Subcutaneous abdominal adipose tissue (tissue), 5 donors: Measurements from ENCODE around the gene HTR3E.
"Not testable (repeated sequence)": the region's sequence is repeated elsewhere in the genome, so short reads cannot be mapped to it uniquely, and the experiment has no call there.

Source experiments
- H3K27ac ChIP-seq: one replicate; pipeline ENCODE4 v1.7.0; 2013; ENCODE audit warnings: low read depth, mild to moderate bottlenecking, inconsistent platforms, low read length, moderate library complexity
- H3K27me3 ChIP-seq, 5 donors: one replicate each; pipeline ENCODE4 v1.7.0; 2013; ENCODE audit warnings: low read length in 5 of 5, inconsistent platforms in 1 of 5; ENCODE audit not compliant: control insufficient read depth in 5 of 5, insufficient read depth in 4 of 5
- H3K36me3 ChIP-seq, 5 donors: one replicate each; pipeline ENCODE4 v1.7.0; 2013; ENCODE audit warnings: low read length in 5 of 5; ENCODE audit not compliant: control insufficient read depth in 5 of 5, insufficient read depth in 5 of 5
- H3K4me1 ChIP-seq, 5 donors: one replicate each; pipeline ENCODE4 v1.7.0; 2013; ENCODE audit warnings: low read length in 5 of 5, mild to moderate bottlenecking in 3 of 5, moderate library complexity in 1 of 5; ENCODE audit not compliant: control insufficient read depth in 5 of 5, insufficient read depth in 5 of 5
- H3K4me3 ChIP-seq, 5 donors: one replicate each; pipeline ENCODE4 v1.7.0; 2013; ENCODE audit warnings: low read length in 5 of 5, low read depth in 1 of 5
- H3K9ac ChIP-seq, 5 donors: one replicate each; pipeline ENCODE4 v1.7.0; 2013; ENCODE audit warnings: low read length in 5 of 5, mild to moderate bottlenecking in 4 of 5, moderate library complexity in 3 of 5
- H3K9me3 ChIP-seq, 5 donors: one replicate each; pipeline ENCODE4 v1.7.0; 2013; ENCODE audit warnings: low read length in 5 of 5; ENCODE audit not compliant: control insufficient read depth in 5 of 5
- donor health status: healthy.
- donor health status: healthy.
- donor health status: healthy.
- donor health status: healthy.
- donor health status: healthy.

The HTR3E gene

GRCh38 chr3:184099806-184100686, 3.2 kb downstream of the HTR3E start:
- Histone ChIP-seq H3K4me1 (no peaks in the 10 kb centered on the region), H3K27ac (no peak overlapping the region), H3K27me3 (no peaks in the 10 kb centered on the region), H3K9me3 (no peaks in the 10 kb centered on the region), H3K36me3 (no peaks in the 10 kb centered on the region), H3K9ac (no peak overlapping the region), H3K4me3 (no peak overlapping the region)

- H3K27ac ChIP-seq, result no peak overlapping the region
- no peaks in the 10 kb centered on the region for H3K4me1 ChIP-seq
- H3K4me3 ChIP-seq, result no peak overlapping the region
- no peak overlapping the region for H3K9ac ChIP-seq
- no peaks in the 10 kb centered on the region for H3K9me3 ChIP-seq
- H3K36me3 ChIP-seq, result no peaks in the 10 kb centered on the region
- no peaks in the 10 kb centered on the region for H3K27me3 ChIP-seq
Observed at GRCh38 chr3:184110316-184110725, 13.5 kb downstream of the HTR3E start.

- Histone ChIP-seq H3K27ac (no peak overlapping the region), H3K4me1 (no peaks in the 10 kb centered on the region), H3K9me3 (no peaks in the 10 kb centered on the region), H3K27me3 (no peaks in the 10 kb centered on the region), H3K4me3 (no peak overlapping the region), H3K36me3 (no peaks in the 10 kb centered on the region), H3K9ac (no peak overlapping the region)
Observed at GRCh38 chr3:184116017-184116416, 19.2 kb downstream of the HTR3E start.

- Histone ChIP-seq H3K9me3 (no peaks in the 10 kb centered on the region), H3K36me3 (no peaks in the 10 kb centered on the region), H3K4me3 (no peak overlapping the region), H3K4me1 (no peaks in the 10 kb centered on the region), H3K27ac (no peak overlapping the region), H3K9ac (no peak overlapping the region), H3K27me3 (no peaks in the 10 kb centered on the region)
Observed at GRCh38 chr3:184117636-184118035, 20.8 kb downstream of the HTR3E start.

- not testable (repeated sequence) for H3K27me3 ChIP-seq, H3K9ac ChIP-seq, H3K4me3 ChIP-seq, H3K27ac ChIP-seq, H3K4me1 ChIP-seq, H3K36me3 ChIP-seq, H3K9me3 ChIP-seq
Observed at GRCh38 chr3:184121031-184121430, 24.2 kb downstream of the HTR3E start.

- no peaks in the 10 kb centered on the region for H3K36me3 ChIP-seq
- no peak overlapping the region for H3K9ac ChIP-seq
- no peaks in the 10 kb centered on the region for H3K27me3 ChIP-seq
- H3K9me3 ChIP-seq, result no peaks in the 10 kb centered on the region
- no peak overlapping the region for H3K4me3 ChIP-seq
- H3K4me1 ChIP-seq, result no peaks in the 10 kb centered on the region
- H3K27ac ChIP-seq, result no peak overlapping the region
Observed at GRCh38 chr3:184126006-184126405, 29.1 kb downstream of the HTR3E start.

- H3K4me1 ChIP-seq, result peaks cover 2 to 6% (median 5%) of the 10 kb centered on the region in 5 donors
- no peak overlapping the region for H3K9ac ChIP-seq
- no peaks in the 10 kb centered on the region for H3K27me3 ChIP-seq
Observed at GRCh38 chr3:184129012-184129411, 32.1 kb downstream of the HTR3E start.

GRCh38 chr3:184132945-184133344, 36.1 kb downstream of the HTR3E start:
- H3K36me3 ChIP-seq, result peaks cover 2 to 7% (median 5%) of the 10 kb centered on the region in 5 donors
- no peaks in the 10 kb centered on the region for H3K27me3 ChIP-seq
- H3K27ac ChIP-seq, result no peak overlapping the region
- H3K4me3 ChIP-seq, result no peak overlapping the region
- no peak overlapping the region for H3K9ac ChIP-seq
- H3K9me3 ChIP-seq, result no peaks in the 10 kb centered on the region
- H3K4me1 ChIP-seq, result peaks cover 10 to 38% (median 32%) of the 10 kb centered on the region in 5 donors

More at GRCh38 chr3:184129012-184129411, 32.1 kb downstream of the HTR3E start:
- H3K36me3 ChIP-seq, result no peaks in the 10 kb centered on the region
- no peak overlapping the region for H3K4me3 ChIP-seq
- H3K9me3 ChIP-seq, result no peaks in the 10 kb centered on the region
- H3K27ac ChIP-seq, result no peak overlapping the region

- Histone ChIP-seq H3K4me1 (peaks cover 10 to 38% (median 32%) of the 10 kb centered on the region in 5 donors), H3K27me3 (no peaks in the 10 kb centered on the region), H3K27ac (peak overlapping the region; percentile 88), H3K36me3 (peaks cover 5 to 17% (median 8%) of the 10 kb centered on the region in 5 donors), H3K4me3 (peak overlapping the region; percentile 92 to 99 (median 95)), H3K9ac (peak overlapping the region; percentile 90 to 99 (median 94)), H3K9me3 (no peaks in the 10 kb centered on the region)
Observed at GRCh38 chr3:184133840-184134745, 37.2 kb downstream of the HTR3E start.

- H3K27ac ChIP-seq, result peak overlapping the region; percentile 88
- peaks cover 10 to 38% (median 32%) of the 10 kb centered on the region in 5 donors for H3K4me1 ChIP-seq
- peaks cover 5 to 19% (median 8%) of the 10 kb centered on the region in 5 donors for H3K36me3 ChIP-seq
- peak overlapping the region; percentile 90 to 99 (median 94) for H3K9ac ChIP-seq
- H3K9me3 ChIP-seq, result no peaks in the 10 kb centered on the region
- peak overlapping the region; percentile 92 to 99 (median 95) for H3K4me3 ChIP-seq
- no peaks in the 10 kb centered on the region for H3K27me3 ChIP-seq
Observed at GRCh38 chr3:184134746-184135148, 37.9 kb downstream of the HTR3E start.
